Upper lobe of right lung (tissue), 1 donor: Measurements from ENCODE around the gene RSPH4A. TPM values are rescaled to one million over a fixed set of nuclear protein-coding genes. Genes with fewer than 3 reads are reported as not detected.
A peak's percentile ranks its signal among the peaks of the same experiment; 100 is the strongest.

ENCODE experiments used
- ATAC-seq: fragments of 200-7000 bp; cut with Tn5 transposase; one replicate; pipeline ENCODE4 v1.9.1; 2020; ENCODE audit warnings: mild to moderate bottlenecking, moderate library complexity
- DNase-seq: peaks from one replicate; pipeline ENCODE4 v3.0.0-alpha.2; 2020
- H3K27ac ChIP-seq: fragments of 200-600 bp; one replicate; pipeline ENCODE4 v1.8.0; 2022
- H3K27me3 ChIP-seq: fragments of 200-600 bp; one replicate; pipeline ENCODE4 v1.8.0; 2022; ENCODE audit warnings: mild to moderate bottlenecking
- H3K36me3 ChIP-seq: fragments of 200-600 bp; one replicate; pipeline ENCODE4 v1.8.0; 2022
- H3K4me1 ChIP-seq: fragments of 200-600 bp; one replicate; pipeline ENCODE4 v1.8.0; 2022
- H3K4me3 ChIP-seq: fragments of 200-600 bp; one replicate; pipeline ENCODE4 v1.8.0; 2022; ENCODE audit warnings: mild to moderate bottlenecking
- H3K9me3 ChIP-seq: fragments of 200-600 bp; one replicate; pipeline ENCODE4 v1.8.0; 2022
- CTCF ChIP-seq: fragments of 200-600 bp; IDR thresholded peaks from one replicate; pipeline ENCODE4 v1.8.0; 2022; ENCODE audit warnings: antibody characterized with exemption
- intact Hi-C: fragments of 100-400 bp; cut with DNase I; formaldehyde crosslinking; loops from one replicate; pipeline ENCODE4 v1.11.0; 2022
- total RNA-seq: library from RNA; stranded (reverse); fragmentation: NEBNext Ultra II Directional; extraction: Animal tissue kit (Norgen Biotek cat#: 25700); gene quantifications from one replicate; pipeline ENCODE4 v1.2.1, GENCODE V29; 2021
- donor health status: DM: no; HTN: yes; CAD: no; lungs with severe emphysema.

RSPH4A gene
- total RNA-seq, 1 donor from 2014 or later: 0.72 TPM

DNA sequence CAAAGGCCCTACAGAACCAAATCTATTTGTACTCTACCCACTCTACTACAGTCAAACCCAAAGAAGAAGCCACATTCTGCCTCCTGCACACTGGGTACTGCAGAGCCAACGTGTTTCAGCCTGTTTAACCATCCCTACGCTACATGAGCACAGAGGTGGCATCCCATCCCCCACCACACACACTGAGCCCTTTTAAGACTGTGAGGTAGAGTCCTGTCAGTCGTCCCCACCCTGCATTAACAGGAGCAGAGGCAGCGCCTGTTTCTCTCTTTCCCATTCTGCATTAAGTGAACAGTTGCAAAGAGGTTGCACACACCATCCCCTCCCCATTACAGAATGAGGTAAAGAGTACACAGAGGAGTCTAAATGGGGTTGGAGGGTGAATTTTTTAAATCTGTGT is 5.2 kb upstream of the RSPH4A start:
- TF ChIP-seq CTCF: no peak
- no peak overlapping the region for H3K4me3 ChIP-seq
- intact Hi-C loops: no loop called here
- no peaks in the 10 kb centered on the region for H3K9me3 ChIP-seq
- no peak for ATAC-seq
- no peaks in the 10 kb centered on the region for H3K4me1 ChIP-seq
- H3K36me3 ChIP-seq: no peaks in the 10 kb centered on the region
- H3K27ac ChIP-seq: no peak overlapping the region
- H3K27me3 ChIP-seq: no peaks in the 10 kb centered on the region
- no peak for DNase-seq

GRCh38 chr6:116616737-116617053 is 416 bp downstream of the RSPH4A start:
- intact Hi-C loops: no loop called here
- DNase-seq (no peak), ATAC-seq (peak; percentile 12)

DNA sequence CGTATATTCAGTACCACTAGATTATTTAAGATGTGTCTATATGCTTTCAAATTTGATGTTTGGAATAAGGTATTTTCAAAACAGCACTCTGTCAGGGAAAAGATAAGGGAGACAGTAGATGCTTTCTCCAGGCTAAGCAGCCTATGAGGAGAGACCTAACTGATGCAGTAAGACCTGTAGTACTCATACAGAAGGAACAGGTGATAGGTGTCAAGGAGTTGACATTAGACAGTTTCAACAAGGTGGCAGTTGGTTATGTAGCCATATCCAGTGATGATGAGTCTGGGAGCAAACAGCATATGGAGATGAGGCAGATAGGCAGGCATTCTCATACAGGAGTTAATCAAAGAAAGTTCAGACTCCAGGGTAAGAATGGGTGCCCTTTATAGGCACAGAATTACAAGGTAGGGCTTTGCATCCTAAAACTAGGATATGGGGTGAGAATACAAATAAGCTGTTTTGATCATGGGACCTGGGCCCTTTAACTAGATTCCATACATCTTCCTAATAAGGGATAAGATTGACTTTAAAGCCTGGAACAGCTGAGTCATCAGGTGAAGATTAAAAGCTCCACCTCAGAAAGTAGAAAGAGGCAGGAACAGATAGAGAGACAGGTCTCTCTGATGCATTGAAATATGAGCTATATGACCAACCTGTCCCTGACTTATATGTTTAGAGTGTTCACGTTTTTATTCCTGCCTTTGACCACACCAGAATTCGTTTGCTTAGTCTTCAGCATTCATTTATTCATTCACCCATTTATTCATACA is 7.9 kb downstream of the RSPH4A start:
- intact Hi-C loops: no loop called here
- H3K36me3 ChIP-seq: no peaks in the 10 kb centered on the region
- no peak overlapping the region for H3K4me3 ChIP-seq
- no peak for TF ChIP-seq CTCF
- H3K27me3 ChIP-seq: no peaks in the 10 kb centered on the region
- no peaks in the 10 kb centered on the region for H3K9me3 ChIP-seq
- DNase-seq (no peak), ATAC-seq (no peak)
- no peaks in the 10 kb centered on the region for H3K4me1 ChIP-seq
- no peak overlapping the region for H3K27ac ChIP-seq

More at GRCh38 chr6:116616737-116617053, 416 bp downstream of the RSPH4A start:
- Histone ChIP-seq H3K4me1 (peaks cover 7% of the 10 kb centered on the region), H3K9me3 (no peaks in the 10 kb centered on the region), H3K36me3 (no peaks in the 10 kb centered on the region), H3K4me3 (peak overlapping the region; percentile 54), H3K27ac (no peak overlapping the region), H3K27me3 (no peaks in the 10 kb centered on the region)
- no peak for TF ChIP-seq CTCF

DNA sequence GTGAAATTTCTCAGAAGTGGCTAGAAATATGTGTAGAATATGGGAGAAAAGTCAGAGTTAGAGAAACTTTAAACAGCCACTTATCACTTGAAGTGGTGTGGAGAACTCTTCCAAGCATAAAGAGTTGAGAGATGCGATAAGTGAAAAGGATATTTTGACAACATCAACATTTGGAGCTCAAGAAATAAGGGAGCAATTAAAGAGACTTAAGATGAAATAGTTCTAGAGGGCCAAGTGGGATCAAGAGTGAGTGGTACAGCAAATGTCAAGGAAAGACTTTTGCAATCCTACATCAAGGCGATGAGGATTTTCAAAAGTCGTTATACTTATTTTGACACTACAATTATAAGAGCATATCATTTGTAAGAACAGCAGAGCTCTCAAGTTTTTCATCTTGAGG is 9.6 kb downstream of the RSPH4A start:
- peaks cover 10% of the 10 kb centered on the region for H3K4me1 ChIP-seq
- DNase-seq: no peak
- H3K27ac ChIP-seq: no peak overlapping the region
- no peak for ATAC-seq
- intact Hi-C loops: no loop called here
- no peaks in the 10 kb centered on the region for H3K27me3 ChIP-seq
- H3K36me3 ChIP-seq: no peaks in the 10 kb centered on the region
- no peak overlapping the region for H3K4me3 ChIP-seq
- H3K9me3 ChIP-seq: no peaks in the 10 kb centered on the region
- TF ChIP-seq CTCF: no peak

GRCh38 chr6:116629563-116629981 is 13.3 kb downstream of the RSPH4A start:
- Histone ChIP-seq H3K27me3 (no peaks in the 10 kb centered on the region), H3K9me3 (no peaks in the 10 kb centered on the region), H3K4me3 (no peak overlapping the region), H3K4me1 (peaks cover 10% of the 10 kb centered on the region), H3K27ac (no peak overlapping the region), H3K36me3 (no peaks in the 10 kb centered on the region)
- intact Hi-C loops: no loop called here
- TF ChIP-seq CTCF: no peak
- peak; percentile 57 for ATAC-seq
- DNase-seq: no peak
